ENCODE measurements around the gene TRPM8.
"Not testable (repeated sequence)": the region's sequence is repeated elsewhere in the genome, so short reads cannot be mapped to it uniquely, and the experiment has no call there.

TRPM8 gene

DNA sequence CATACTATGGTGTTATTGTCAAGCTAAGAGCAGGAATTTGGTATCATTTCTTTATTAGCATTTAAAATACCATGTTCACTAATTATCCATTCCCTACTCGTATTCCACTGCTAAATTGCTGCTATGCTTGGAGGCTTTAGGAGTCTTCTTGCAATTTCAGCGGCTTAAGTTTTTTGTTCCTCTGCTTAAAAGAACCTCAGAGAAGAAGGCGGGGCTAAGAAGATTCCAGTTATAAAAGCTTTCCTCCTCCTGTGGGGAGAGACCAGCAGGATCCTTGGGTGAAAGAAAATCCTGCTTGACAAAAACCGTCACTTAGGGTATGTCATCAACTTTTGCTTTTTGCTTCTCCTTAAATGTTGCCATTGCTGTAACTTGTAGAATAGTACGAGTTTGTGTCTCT, at the start of gene TRPM8:
TSS of gene TRPM8 (plus strand) at position 258 of the 400 bp plus-strand sequence. CDS start 9,165 bp downstream, outside the sequence.
- no peak for FAIRE-seq
- DNase-seq (ENCODE audit: low spot score): no peak

DNA sequence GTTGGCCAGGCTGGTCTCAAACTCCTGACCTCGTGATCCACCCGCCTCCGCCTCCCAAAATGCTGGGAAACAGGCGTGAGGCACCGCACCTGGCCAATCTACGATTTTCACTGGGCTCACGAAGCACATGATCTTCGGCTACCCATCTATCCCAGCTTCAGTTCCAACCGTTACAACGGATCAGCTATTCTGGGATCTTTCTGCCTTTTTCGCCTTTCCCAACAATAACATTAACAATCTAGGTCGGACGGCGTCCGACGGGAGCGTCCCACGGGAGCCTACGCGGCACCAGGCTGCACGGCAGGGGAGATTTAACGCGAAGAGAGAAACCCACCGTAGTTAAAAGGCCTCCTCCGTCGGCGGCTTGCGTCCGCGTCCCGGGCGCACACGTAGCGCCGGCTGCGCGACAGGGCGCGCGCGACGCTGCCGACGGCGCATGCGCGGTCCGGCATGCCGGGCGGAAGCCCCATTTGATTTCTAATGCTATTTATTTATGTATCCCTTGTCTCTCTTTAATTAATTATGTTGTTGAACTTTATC, 49.1 kb upstream of the TRPM8 start, which contains the start of gene MSL3B:
TSS of gene MSL3B (minus strand) at position 394 of the 540 bp plus-strand sequence.
- no peak for FAIRE-seq
- DNase-seq (ENCODE audit: low spot score): no peak

DNA sequence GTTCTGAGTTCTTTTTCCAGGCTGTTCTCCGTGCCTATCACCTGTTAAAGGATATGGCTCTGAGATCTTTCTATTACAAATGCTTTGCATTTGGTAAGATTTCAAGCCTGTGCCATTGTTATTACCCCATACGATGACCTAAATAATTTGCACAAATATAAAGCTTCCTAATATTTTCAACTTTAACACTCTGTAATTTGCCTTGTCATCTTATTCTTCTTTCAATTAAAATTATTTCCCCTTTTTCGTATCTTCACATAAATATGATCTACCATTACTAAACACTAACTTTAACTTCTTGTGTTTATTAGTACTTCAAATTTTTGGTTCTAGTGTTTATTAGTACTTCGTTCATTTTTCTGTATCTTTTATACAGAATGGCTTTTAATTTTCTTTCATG, 45.7 kb upstream of the TRPM8 start:
- DNase-seq (ENCODE audit: low spot score): no peak
- peak; percentile 31 for FAIRE-seq

- not testable (repeated sequence) for DNase-seq (ENCODE audit: low spot score); FAIRE-seq
Measured at GRCh38 chr2:233872125-233872524, 45.0 kb upstream of the TRPM8 start.

DNA sequence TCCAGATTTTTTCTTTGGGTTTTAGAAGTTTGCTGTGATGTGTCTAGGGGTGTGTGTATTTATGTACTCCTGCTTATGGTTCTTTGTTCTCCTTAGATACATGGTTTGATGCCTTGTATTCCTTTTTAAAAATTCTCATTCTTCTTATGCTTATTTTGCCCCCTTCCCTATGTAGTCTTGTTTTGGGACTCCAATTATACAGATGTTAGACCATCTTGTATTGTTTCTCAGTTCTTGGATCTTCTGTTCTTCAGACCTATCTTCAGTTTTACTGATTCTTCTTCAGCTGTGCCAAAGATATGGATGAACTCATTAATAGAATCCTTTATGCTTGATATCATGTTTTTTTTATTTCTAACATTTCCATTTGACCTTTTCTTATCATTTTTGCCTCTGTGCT, 34.8 kb upstream of the TRPM8 start:
- DNase-seq (ENCODE audit: low spot score) (no peak), FAIRE-seq (no peak)

GRCh38 chr2:233892793-233893192, 24.4 kb upstream of the TRPM8 start:
- no peak for DNase-seq (ENCODE audit: low spot score)
- no peak for FAIRE-seq

GRCh38 chr2:233896253-233896652, 20.9 kb upstream of the TRPM8 start:
- not testable (repeated sequence) for FAIRE-seq

DNA sequence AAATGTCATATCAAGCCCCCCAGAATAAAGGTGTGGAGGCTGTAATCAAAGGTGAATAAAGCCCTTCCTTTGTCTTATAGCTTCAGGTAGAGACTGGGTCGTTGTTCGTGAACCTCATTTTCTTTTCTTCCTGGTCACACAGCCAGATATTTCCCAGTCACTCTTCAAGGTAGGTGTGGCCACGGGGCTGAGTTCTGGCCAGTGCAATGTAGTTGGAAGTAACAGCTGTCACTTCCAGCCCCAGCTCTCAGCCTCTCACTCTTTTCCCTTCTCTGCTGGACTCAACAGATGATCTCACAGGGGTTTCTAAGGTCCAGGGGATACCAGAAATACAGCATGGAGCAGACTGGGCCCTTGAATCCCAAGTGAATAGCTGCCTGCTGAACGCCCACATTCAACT, 15.8 kb upstream of the TRPM8 start:
- DNase-seq (ENCODE audit: low spot score) (no peak), FAIRE-seq (no peak)

More at GRCh38 chr2:233896253-233896652, 20.9 kb upstream of the TRPM8 start:
- not testable (repeated sequence) for DNase-seq (ENCODE audit: low spot score)

DNA sequence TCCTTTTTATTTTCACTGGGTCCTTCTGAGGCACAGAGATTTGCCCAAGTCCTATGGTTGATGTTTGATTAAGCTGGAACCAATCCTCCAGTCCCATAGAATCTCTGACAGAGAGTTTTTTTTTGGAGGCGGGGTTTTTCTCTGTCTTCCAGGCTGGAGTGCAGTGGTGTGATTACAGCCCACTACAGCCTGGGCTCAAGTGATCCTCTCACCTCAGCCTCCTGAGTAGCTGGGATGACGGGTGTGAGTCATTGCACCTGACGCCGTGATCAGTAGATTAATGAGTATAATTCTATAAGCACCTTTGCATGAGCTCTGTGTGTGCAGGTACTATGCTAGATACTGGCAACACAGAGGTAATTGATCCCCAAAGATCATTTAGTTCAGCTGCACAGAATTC, 15.3 kb upstream of the TRPM8 start:
- FAIRE-seq (no peak), DNase-seq (ENCODE audit: low spot score) (no peak)

GRCh38 chr2:233905945-233906344, 11.2 kb upstream of the TRPM8 start:
- FAIRE-seq: no peak
- DNase-seq (ENCODE audit: low spot score): no peak

DNA sequence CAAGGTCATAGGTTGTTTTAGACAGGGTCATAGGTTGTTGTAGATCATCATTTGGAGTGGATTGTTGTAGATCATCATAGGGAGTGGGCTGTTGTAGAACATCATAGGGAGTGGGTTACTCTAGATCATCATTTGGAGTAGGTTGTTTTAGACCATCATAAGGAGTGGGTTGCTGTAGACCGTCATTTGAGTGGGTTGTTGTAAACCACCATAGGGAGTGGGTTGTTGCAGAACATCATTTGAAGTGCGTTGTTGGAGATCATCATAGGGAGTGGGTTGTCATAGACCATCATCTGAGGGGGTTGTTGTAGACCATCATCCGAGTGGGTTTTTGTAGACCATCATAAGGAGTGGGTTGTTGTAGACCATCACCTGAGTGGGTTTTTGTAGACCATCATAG, 9.5 kb upstream of the TRPM8 start:
- FAIRE-seq (no peak), DNase-seq (ENCODE audit: low spot score) (no peak)

- FAIRE-seq (no peak), DNase-seq (ENCODE audit: low spot score) (no peak)
Measured at GRCh38 chr2:233912691-233913423, 4.3 kb upstream of the TRPM8 start.

DNA sequence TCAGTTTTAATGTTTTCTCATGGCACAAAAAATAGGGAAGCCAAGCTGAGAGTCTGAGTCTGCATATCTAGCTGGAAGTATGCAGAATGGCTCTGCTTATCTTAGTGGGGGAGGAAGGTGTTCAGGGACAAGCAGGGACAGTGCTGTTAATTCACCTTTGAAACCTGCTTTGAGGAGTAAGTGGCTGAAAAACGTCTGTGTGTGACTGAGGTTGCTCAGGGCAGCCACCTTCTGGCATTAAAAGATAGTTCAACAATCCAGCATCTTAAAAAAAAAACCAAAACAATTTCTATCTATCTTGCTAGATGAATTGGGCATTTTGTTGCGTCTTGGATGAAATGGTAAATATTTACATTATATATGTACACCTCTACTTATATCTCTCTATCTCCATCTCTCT, 2.0 kb upstream of the TRPM8 start:
- peak; percentile 52 for FAIRE-seq
- DNase-seq (ENCODE audit: low spot score): no peak

DNA sequence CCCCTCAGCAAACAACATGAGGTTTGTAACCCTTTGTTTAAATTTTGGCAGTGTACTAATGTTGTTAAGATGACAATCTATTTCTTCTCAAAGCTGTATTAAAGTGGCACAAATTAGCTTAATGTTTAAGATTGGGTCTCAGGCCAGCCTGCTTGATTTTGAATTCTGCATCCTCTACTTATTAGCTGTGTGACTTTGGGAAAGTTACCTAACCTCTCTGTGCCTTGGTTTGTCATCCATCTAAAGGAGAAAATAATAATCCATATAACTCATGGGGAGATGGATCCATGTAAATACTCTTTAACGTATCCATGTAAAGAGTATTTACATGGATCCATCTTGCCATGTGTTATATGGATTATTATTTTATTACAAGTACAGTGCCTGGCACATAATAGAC, 2.1 kb downstream of the TRPM8 start:
- DNase-seq (ENCODE audit: low spot score) (no peak), FAIRE-seq (no peak)

DNA sequence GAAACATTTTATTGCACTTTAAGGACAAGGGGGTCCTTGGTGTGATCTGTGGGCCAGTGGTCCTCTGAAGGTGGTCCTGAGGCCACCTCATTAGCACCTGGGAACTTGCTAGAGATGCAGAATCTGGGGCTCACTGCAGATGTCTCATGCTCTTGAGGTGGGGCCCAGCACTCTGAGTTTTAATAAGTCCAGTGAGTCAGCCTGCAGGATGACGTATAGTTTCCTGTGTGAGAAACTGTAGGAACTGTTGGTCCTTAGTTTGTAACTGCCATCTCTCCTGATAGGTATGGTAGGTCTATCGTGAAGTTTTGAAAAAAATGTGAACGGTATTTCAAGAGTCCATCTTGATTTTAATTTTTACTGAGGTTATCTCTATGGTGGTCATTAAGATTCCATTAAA, 2.8 kb downstream of the TRPM8 start:
- peak; percentile 47 for DNase-seq (ENCODE audit: low spot score)
- no peak for FAIRE-seq

GRCh38 chr2:233922471-233922870, 5.3 kb downstream of the TRPM8 start:
- no peak for DNase-seq (ENCODE audit: low spot score)
- FAIRE-seq: no peak

DNA sequence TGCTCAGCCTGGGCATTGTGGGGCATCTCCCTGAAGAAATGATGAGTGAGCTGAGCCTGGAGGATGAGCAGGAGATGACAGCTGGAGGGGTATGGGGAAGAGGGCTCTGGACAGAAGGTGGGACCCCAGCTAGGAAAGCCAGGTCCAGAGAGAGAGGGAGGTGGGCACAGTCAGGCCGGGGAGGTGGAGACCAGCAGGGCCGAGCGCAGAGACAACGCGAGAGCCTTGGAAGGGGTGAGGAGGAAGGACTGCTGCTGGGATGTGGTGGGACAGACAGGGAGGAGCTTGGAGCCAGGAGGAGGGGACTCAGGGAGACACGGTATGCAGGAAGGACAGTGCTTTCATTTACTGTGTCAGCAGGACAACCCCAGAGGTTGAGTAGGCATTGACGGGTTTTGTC, 8.2 kb downstream of the TRPM8 start:
- DNase-seq (ENCODE audit: low spot score): no peak
- no peak for FAIRE-seq

- no peak for FAIRE-seq
- DNase-seq (ENCODE audit: low spot score): no peak
Measured at GRCh38 chr2:233926806-233927205, 9.6 kb downstream of the TRPM8 start.

GRCh38 chr2:233928594-233929351, 11.6 kb downstream of the TRPM8 start:
- peak; percentile 17 for DNase-seq (ENCODE audit: low spot score)
- peak; percentile 57 for FAIRE-seq

- FAIRE-seq (no peak), DNase-seq (ENCODE audit: low spot score) (peak; percentile 23)
Measured at GRCh38 chr2:233929352-233930022, 12.3 kb downstream of the TRPM8 start.

- FAIRE-seq (no peak), DNase-seq (ENCODE audit: low spot score) (no peak)
Measured at GRCh38 chr2:233934524-233934923, 17.4 kb downstream of the TRPM8 start.

- DNase-seq (ENCODE audit: low spot score) (no peak), FAIRE-seq (no peak)
Measured at GRCh38 chr2:233935426-233935825, 18.3 kb downstream of the TRPM8 start.

Measured in RCC 7860 (cell line).